CD14-positive monocyte (primary cell): ENCODE data around the gene EIF4E1B. TPM values are rescaled to one million over a fixed set of nuclear protein-coding genes. Genes with fewer than 3 reads are reported as not detected.
"Not testable (repeated sequence)": the region's sequence is repeated elsewhere in the genome, so short reads cannot be mapped to it uniquely, and the experiment has no call there.

Experiments
- DNase-seq, 3 donors: peaks; one replicate each; pipeline ENCODE4 v3.0.0-alpha.2; 2011 to 2022
- H2AFZ ChIP-seq: 2 replicates; pipeline ENCODE4 v1.6.0; 2012; ENCODE audit warnings: mild to moderate bottlenecking, low read depth, low read length, inconsistent platforms; ENCODE audit not compliant: insufficient read depth, poor library complexity, severe bottlenecking
- H3K27ac ChIP-seq, 2 donors: 1 replicate in 1 of 2; 2 replicates in 1 of 2; pipeline ENCODE4 v1.5.1; 2012 to 2013; ENCODE audit warnings: low read length in 2 of 2, control low read depth in 1 of 2, inconsistent platforms in 1 of 2, low read depth in 1 of 2, mild to moderate bottlenecking in 1 of 2
- H3K27me3 ChIP-seq, 2 donors: one replicate each; pipeline versions ENCODE4 v1.6.0 to v1.6.1; 2011 to 2013; ENCODE audit warnings: low read length in 2 of 2; ENCODE audit not compliant: control insufficient read depth in 2 of 2, insufficient read depth in 2 of 2
- H3K36me3 ChIP-seq, 2 donors: replicated peaks in 1 of 2; 1 replicate in 1 of 2; 2 replicates in 1 of 2; pipeline versions ENCODE4 v1.5.1 to v1.6.1; 2012 to 2013; ENCODE audit warnings: low read length in 2 of 2, control low read depth in 1 of 2, inconsistent platforms in 1 of 2, mild to moderate bottlenecking in 1 of 2; ENCODE audit not compliant: insufficient read depth in 2 of 2, control insufficient read depth in 1 of 2
- H3K4me1 ChIP-seq, 2 donors: 1 replicate in 1 of 2; 2 replicates in 1 of 2; pipeline versions ENCODE4 v1.5.1 to v1.6.1; 2012 to 2013; ENCODE audit warnings: low read length in 2 of 2, control low read depth in 1 of 2, inconsistent platforms in 1 of 2, mild to moderate bottlenecking in 1 of 2, moderate library complexity in 1 of 2; ENCODE audit not compliant: insufficient read depth in 2 of 2, control insufficient read depth in 1 of 2
- H3K4me2 ChIP-seq: replicated peaks from 2 replicates; pipeline ENCODE3; 2012; ENCODE audit warnings: low read length, moderate library complexity, mild to moderate bottlenecking; ENCODE audit not compliant: poor library complexity, severe bottlenecking; ENCODE audit errors: extremely low read depth
- H3K4me3 ChIP-seq, 3 experiments: fragments of 200-600 bp in 1 of 3; sonication (generic) in 1 of 3; replicated peaks in 1 of 3; 1 replicate in 2 of 3; 2 replicates in 1 of 3; pipeline ENCODE4 v1.5.1; 2011 to 2013; ENCODE audit warnings: low read length in 3 of 3, mild to moderate bottlenecking in 3 of 3, control low read depth in 2 of 3, low read depth in 2 of 3, inconsistent platforms in 1 of 3, moderate library complexity in 1 of 3
- H3K79me2 ChIP-seq: 2 replicates; pipeline ENCODE4 v1.6.0; 2012; ENCODE audit warnings: mild to moderate bottlenecking, control low read depth, inconsistent platforms, low read length, moderate library complexity; ENCODE audit not compliant: insufficient read depth
- H3K9ac ChIP-seq: 2 replicates; pipeline ENCODE4 v1.6.0; 2017; ENCODE audit warnings: low read length, mild to moderate bottlenecking; ENCODE audit not compliant: insufficient read depth, poor library complexity, severe bottlenecking
- H3K9me3 ChIP-seq, 2 donors: replicated peaks in 1 of 2; 1 replicate in 1 of 2; 2 replicates in 1 of 2; pipeline versions ENCODE4 v1.5.1 to v1.6.1; 2012 to 2013; ENCODE audit warnings: low read length in 2 of 2, control low read depth in 1 of 2; ENCODE audit not compliant: control insufficient read depth in 1 of 2, insufficient read depth in 1 of 2
- H4K20me1 ChIP-seq: 2 replicates; pipeline ENCODE4 v1.6.0; 2012; ENCODE audit warnings: mild to moderate bottlenecking, low read length, control low read depth, moderate library complexity; ENCODE audit not compliant: insufficient read depth
- H3K27ac Mint-ChIP-seq, 7 donors: one replicate each; pipeline ENCODE4 v1.8.0; 2020; ENCODE audit warnings: mild to moderate bottlenecking in 7 of 7, mixed read lengths in 7 of 7, moderate library complexity in 6 of 7, inconsistent platforms in 2 of 7
- H3K27me3 Mint-ChIP-seq, 3 donors: one replicate each; pipeline ENCODE4 v1.8.0; 2021 to 2022; ENCODE audit warnings: low read depth in 3 of 3, mild to moderate bottlenecking in 3 of 3, mixed read lengths in 3 of 3, moderate library complexity in 3 of 3, inconsistent platforms in 1 of 3
- H3K36me3 Mint-ChIP-seq, 2 donors: one replicate each; pipeline ENCODE4 v1.8.0; 2020; ENCODE audit warnings: mixed read lengths in 2 of 2, inconsistent platforms in 1 of 2, mild to moderate bottlenecking in 1 of 2
- H3K4me1 Mint-ChIP-seq: one replicate; pipeline ENCODE4 v1.8.0; 2020; ENCODE audit warnings: mild to moderate bottlenecking, mixed read lengths
- H3K4me3 Mint-ChIP-seq, 2 donors: one replicate each; pipeline ENCODE4 v1.8.0; 2020; ENCODE audit warnings: mild to moderate bottlenecking in 2 of 2, mixed read lengths in 2 of 2, moderate library complexity in 1 of 2
- H3K9me3 Mint-ChIP-seq, 7 donors: one replicate each; pipeline ENCODE4 v1.8.0; 2020 to 2022; ENCODE audit warnings: mixed read lengths in 7 of 7, mild to moderate bottlenecking in 6 of 7, moderate library complexity in 6 of 7, inconsistent platforms in 2 of 7
- WGBS: methylation state at CpG from one replicate; pipeline ENCODE4 v1.1.5; 2013; ENCODE audit warnings: missing lambda C conversion rate; ENCODE audit not compliant: insufficient coverage; 5-methylcytosine and 5-hydroxymethylcytosine counted together
- intact Hi-C, 2 donors: fragments of 100-400 bp; cut with micrococcal nuclease; formaldehyde crosslinking; loops; one replicate each; pipeline versions ENCODE4 v1.15.0 to v1.15.1; 2023
- polyA plus RNA-seq, 3 donors: library from polyadenylated mRNA; depleted of rRNA in 1 of 3; unstranded in 2 of 3; stranded (reverse) in 1 of 3; fragments of 300-500 nt in 2 of 3; fragments of >200 nt in 1 of 3; fragmentation: Illumina TruSeq in 2 of 3; gene quantifications; 1 replicate in 2 of 3; 2 replicates in 1 of 3; pipeline ENCODE4 v1.2.3, GENCODE V29; 2012 to 2021
- TF ChIP-seq, protein P1 (sequence below): fragments of 200-600 bp; IDR thresholded peaks from one replicate; pipeline ENCODE4 v1.8.0; 2022; ENCODE audit warnings: antibody characterized with exemption, mild to moderate bottlenecking

EIF4E1B gene
- polyA plus RNA-seq, 3 donors: not detected

- H3K9ac ChIP-seq: no peak overlapping the region
- no peak overlapping the region for H3K4me3 ChIP-seq
- H3K36me3 ChIP-seq: no peaks in the 10 kb centered on the region
- H3K4me1 ChIP-seq: no peaks in the 10 kb centered on the region
- no peak overlapping the region for H2AFZ ChIP-seq
- H3K79me2 ChIP-seq: no peaks in the 10 kb centered on the region
- TF ChIP-seq, protein P1, sequence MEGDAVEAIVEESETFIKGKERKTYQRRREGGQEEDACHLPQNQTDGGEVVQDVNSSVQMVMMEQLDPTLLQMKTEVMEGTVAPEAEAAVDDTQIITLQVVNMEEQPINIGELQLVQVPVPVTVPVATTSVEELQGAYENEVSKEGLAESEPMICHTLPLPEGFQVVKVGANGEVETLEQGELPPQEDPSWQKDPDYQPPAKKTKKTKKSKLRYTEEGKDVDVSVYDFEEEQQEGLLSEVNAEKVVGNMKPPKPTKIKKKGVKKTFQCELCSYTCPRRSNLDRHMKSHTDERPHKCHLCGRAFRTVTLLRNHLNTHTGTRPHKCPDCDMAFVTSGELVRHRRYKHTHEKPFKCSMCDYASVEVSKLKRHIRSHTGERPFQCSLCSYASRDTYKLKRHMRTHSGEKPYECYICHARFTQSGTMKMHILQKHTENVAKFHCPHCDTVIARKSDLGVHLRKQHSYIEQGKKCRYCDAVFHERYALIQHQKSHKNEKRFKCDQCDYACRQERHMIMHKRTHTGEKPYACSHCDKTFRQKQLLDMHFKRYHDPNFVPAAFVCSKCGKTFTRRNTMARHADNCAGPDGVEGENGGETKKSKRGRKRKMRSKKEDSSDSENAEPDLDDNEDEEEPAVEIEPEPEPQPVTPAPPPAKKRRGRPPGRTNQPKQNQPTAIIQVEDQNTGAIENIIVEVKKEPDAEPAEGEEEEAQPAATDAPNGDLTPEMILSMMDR: no peak
- Mint-ChIP-seq H3K27ac (no peak overlapping the region), H3K4me1 (no peaks in the 10 kb centered on the region), H3K4me3 (no peak overlapping the region), H3K27me3 (peaks cover 1 to 7% (median 7%) of the 10 kb centered on the region in 3 donors), H3K36me3 (no peaks in the 10 kb centered on the region), H3K9me3 (peaks cover 11 to 28% (median 23%) of the 10 kb centered on the region in 7 donors)
- intact Hi-C loops: no loop called here
- H3K4me2 ChIP-seq: no peak overlapping the region
- H4K20me1 ChIP-seq: no peaks in the 10 kb centered on the region
- peaks cover 0 to under 1% of the 10 kb centered on the region in 2 donors for H3K27me3 ChIP-seq
- H3K27ac ChIP-seq: no peak overlapping the region
- H3K9me3 ChIP-seq: peaks cover 33 to 36% of the 10 kb centered on the region in 2 donors
- DNase-seq: no peak
- WGBS: 100% methylated on average over 4 of the region's 17 CpGs
Measured at GRCh38 chr5:176590035-176590717, 40.3 kb upstream of the EIF4E1B start.

- H3K4me3 Mint-ChIP-seq, DNase-seq, H2AFZ ChIP-seq, H3K4me1 ChIP-seq, H3K4me1 Mint-ChIP-seq, H3K9ac ChIP-seq, H3K36me3 Mint-ChIP-seq, H3K4me3 ChIP-seq, H3K36me3 ChIP-seq, H4K20me1 ChIP-seq, intact Hi-C loops, H3K4me2 ChIP-seq, H3K27ac ChIP-seq, H3K79me2 ChIP-seq, H3K27ac Mint-ChIP-seq: not testable (repeated sequence)
- Mint-ChIP-seq H3K27me3 (peaks cover 15 to 21% (median 21%) of the 10 kb centered on the region in 3 donors), H3K9me3 (peaks cover 4 to 16% (median 8%) of the 10 kb centered on the region in 7 donors)
- H3K9me3 ChIP-seq: peaks cover 18 to 21% of the 10 kb centered on the region in 2 donors
- WGBS: 69% methylated on average over 2 of the region's 2 CpGs
- H3K27me3 ChIP-seq: peaks cover 0 to 12% of the 10 kb centered on the region in 2 donors
Measured at GRCh38 chr5:176591667-176592066, 38.8 kb upstream of the EIF4E1B start.
